ENCODE results near the gene FSIP2. TPM values are rescaled to one million over a fixed set of nuclear protein-coding genes. Genes with fewer than 3 reads are reported as not detected.
"Not testable (repeated sequence)": the region's sequence is repeated elsewhere in the genome, so short reads cannot be mapped to it uniquely, and the experiment has no call there.

FSIP2 gene
- total and polyA plus RNA-seq, 3 experiments from 2014 or later = not detected

GRCh38 chr2:185857691-185858090 lies 119.1 kb downstream of the FSIP2 start:
- Mint-ChIP-seq H3K27me3 (peaks cover 0 to 1% of the 10 kb centered on the region in 2 donors), H3K4me1 (no peaks in the 10 kb centered on the region), H3K36me3 (no peaks in the 10 kb centered on the region), H3K27ac (no peak overlapping the region), H3K9me3 (peaks cover 3 to 23% (median 20%) of the 10 kb centered on the region in 5 donors), H3K4me3 (no peak overlapping the region)
- DNase-seq = no peak
- Histone ChIP-seq H3K36me3 (ENCODE audit: insufficient read depth, low read length) (no peaks in the 10 kb centered on the region), H3K27me3 (ENCODE audit: insufficient read depth, low read length, poor library complexity, severe bottlenecking) (no peaks in the 10 kb centered on the region), H3K4me3 (ENCODE audit: low read length) (no peak overlapping the region), H3K4me1 (ENCODE audit: insufficient read depth, low read length) (no peaks in the 10 kb centered on the region), H3K9me3 (ENCODE audit: low read length) (no peaks in the 10 kb centered on the region), H3K27ac (ENCODE audit: low read depth, low read length) (no peak overlapping the region)
- POLR2A ChIA-PET = no interaction called here
- CTCF ChIA-PET = no interaction called here

- Mint-ChIP-seq H3K4me3 (no peak overlapping the region), H3K27me3 (peaks cover 0 to 1% of the 10 kb centered on the region in 2 donors), H3K27ac (no peak overlapping the region), H3K4me1 (no peaks in the 10 kb centered on the region), H3K9me3 (peaks cover 12 to 21% (median 20%) of the 10 kb centered on the region in 5 donors), H3K36me3 (no peaks in the 10 kb centered on the region)
- ChIA-PET CTCF (no interaction called here), POLR2A (no interaction called here)
- no peaks in the 10 kb centered on the region for H3K36me3 ChIP-seq (ENCODE audit: insufficient read depth, low read length)
- H3K9me3 ChIP-seq (ENCODE audit: low read length) = no peaks in the 10 kb centered on the region
- no peaks in the 10 kb centered on the region for H3K4me1 ChIP-seq (ENCODE audit: insufficient read depth, low read length)
- no peak overlapping the region for H3K4me3 ChIP-seq (ENCODE audit: low read length)
- H3K27me3 ChIP-seq (ENCODE audit: insufficient read depth, low read length, poor library complexity, severe bottlenecking) = no peaks in the 10 kb centered on the region
- DNase-seq = no peak
- no peak overlapping the region for H3K27ac ChIP-seq (ENCODE audit: low read depth, low read length)
Measured at GRCh38 chr2:185859506-185859905, 120.9 kb downstream of the FSIP2 start.

- Histone ChIP-seq H3K4me3 (ENCODE audit: low read length) (no peak overlapping the region), H3K4me1 (ENCODE audit: insufficient read depth, low read length) (no peaks in the 10 kb centered on the region), H3K27ac (ENCODE audit: low read depth, low read length) (no peak overlapping the region), H3K27me3 (ENCODE audit: insufficient read depth, low read length, poor library complexity, severe bottlenecking) (no peaks in the 10 kb centered on the region), H3K36me3 (ENCODE audit: insufficient read depth, low read length) (no peaks in the 10 kb centered on the region), H3K9me3 (ENCODE audit: low read length) (no peaks in the 10 kb centered on the region)
- Mint-ChIP-seq H3K27me3 (peaks cover 0 to 1% of the 10 kb centered on the region in 2 donors), H3K4me1 (no peaks in the 10 kb centered on the region), H3K9me3 (peaks cover 13 to 21% (median 15%) of the 10 kb centered on the region in 5 donors), H3K36me3 (no peaks in the 10 kb centered on the region), H3K4me3 (no peak overlapping the region), H3K27ac (no peak overlapping the region)
- CTCF ChIA-PET = no interaction called here
- no peak for DNase-seq
- POLR2A ChIA-PET = no interaction called here
Measured at GRCh38 chr2:185860321-185860720, 121.7 kb downstream of the FSIP2 start.

GRCh38 chr2:185862657-185863398 lies 124.2 kb downstream of the FSIP2 start:
- CTCF ChIA-PET = no interaction called here
- POLR2A ChIA-PET = no interaction called here
- H3K4me3 Mint-ChIP-seq = no peak overlapping the region

GRCh38 chr2:185864468-185865260 lies 126.1 kb downstream of the FSIP2 start:
- peak overlapping the region; percentile 27 for H3K27ac ChIP-seq (ENCODE audit: low read depth, low read length)
- H3K27ac Mint-ChIP-seq = peak overlapping the region in 1 of 8 donors; percentile 56
- H3K4me3 Mint-ChIP-seq; H3K4me3 ChIP-seq (ENCODE audit: low read length); CTCF ChIA-PET; POLR2A ChIA-PET; H3K36me3 ChIP-seq (ENCODE audit: insufficient read depth, low read length); H3K4me1 Mint-ChIP-seq; H3K4me1 ChIP-seq (ENCODE audit: insufficient read depth, low read length); H3K36me3 Mint-ChIP-seq; H3K9me3 ChIP-seq (ENCODE audit: low read length); H3K27me3 ChIP-seq (ENCODE audit: insufficient read depth, low read length, poor library complexity, severe bottlenecking); DNase-seq; H3K27me3 Mint-ChIP-seq: not testable (repeated sequence)
- peaks cover 8 to 17% (median 16%) of the 10 kb centered on the region in 5 donors for H3K9me3 Mint-ChIP-seq

More at GRCh38 chr2:185862657-185863398, 124.2 kb downstream of the FSIP2 start:
- Histone ChIP-seq H3K4me1 (ENCODE audit: insufficient read depth, low read length) (no peaks in the 10 kb centered on the region), H3K36me3 (ENCODE audit: insufficient read depth, low read length) (no peaks in the 10 kb centered on the region), H3K27ac (ENCODE audit: low read depth, low read length) (no peak overlapping the region), H3K27me3 (ENCODE audit: insufficient read depth, low read length, poor library complexity, severe bottlenecking) (no peaks in the 10 kb centered on the region), H3K9me3 (ENCODE audit: low read length) (no peaks in the 10 kb centered on the region), H3K4me3 (ENCODE audit: low read length) (no peak overlapping the region)
- peaks cover 12 to 18% (median 13%) of the 10 kb centered on the region in 5 donors for H3K9me3 Mint-ChIP-seq
- H3K36me3 Mint-ChIP-seq = no peaks in the 10 kb centered on the region
- no peak for DNase-seq
- peaks cover 0 to 1% of the 10 kb centered on the region in 2 donors for H3K27me3 Mint-ChIP-seq
- no peak overlapping the region for H3K27ac Mint-ChIP-seq
- H3K4me1 Mint-ChIP-seq = no peaks in the 10 kb centered on the region

- Histone ChIP-seq H3K4me3 (ENCODE audit: low read length) (no peak overlapping the region), H3K36me3 (ENCODE audit: insufficient read depth, low read length) (no peaks in the 10 kb centered on the region), H3K27ac (ENCODE audit: low read depth, low read length) (no peak overlapping the region), H3K4me1 (ENCODE audit: insufficient read depth, low read length) (no peaks in the 10 kb centered on the region), H3K9me3 (ENCODE audit: low read length) (no peaks in the 10 kb centered on the region), H3K27me3 (ENCODE audit: insufficient read depth, low read length, poor library complexity, severe bottlenecking) (no peaks in the 10 kb centered on the region)
- ChIA-PET POLR2A (no interaction called here), CTCF (no interaction called here)
- Mint-ChIP-seq H3K4me1 (no peaks in the 10 kb centered on the region), H3K27ac (no peak overlapping the region), H3K4me3 (no peak overlapping the region), H3K9me3 (peaks cover 0 to 4% (median 0%) of the 10 kb centered on the region in 5 donors), H3K27me3 (no peaks in the 10 kb centered on the region), H3K36me3 (no peaks in the 10 kb centered on the region)
- no peak for DNase-seq
Measured at GRCh38 chr2:185875136-185875931, 136.7 kb downstream of the FSIP2 start.

- H3K36me3 ChIP-seq (ENCODE audit: insufficient read depth, low read length) = no peaks in the 10 kb centered on the region
- H3K27ac ChIP-seq (ENCODE audit: low read depth, low read length) = no peak overlapping the region
- Mint-ChIP-seq H3K4me1 (no peaks in the 10 kb centered on the region), H3K9me3 (peaks cover 0 to 11% (median 2%) of the 10 kb centered on the region in 5 donors), H3K36me3 (peaks cover 0 to 6% (median 0%) of the 10 kb centered on the region in 3 donors), H3K27me3 (no peaks in the 10 kb centered on the region), H3K4me3 (no peak overlapping the region), H3K27ac (no peak overlapping the region)
- POLR2A ChIA-PET = no interaction called here
- H3K27me3 ChIP-seq (ENCODE audit: insufficient read depth, low read length, poor library complexity, severe bottlenecking) = no peaks in the 10 kb centered on the region
- no peak overlapping the region for H3K4me3 ChIP-seq (ENCODE audit: low read length)
- CTCF ChIA-PET = no interaction called here
- H3K4me1 ChIP-seq (ENCODE audit: insufficient read depth, low read length) = no peaks in the 10 kb centered on the region
- DNase-seq = no peak
- H3K9me3 ChIP-seq (ENCODE audit: low read length) = no peaks in the 10 kb centered on the region
Measured at GRCh38 chr2:185876234-185876633, 137.6 kb downstream of the FSIP2 start.

GRCh38 chr2:185880396-185880795 lies 141.8 kb downstream of the FSIP2 start:
- H3K4me3 Mint-ChIP-seq = no peak overlapping the region
- Histone ChIP-seq H3K27ac (ENCODE audit: low read depth, low read length) (no peak overlapping the region), H3K4me3 (ENCODE audit: low read length) (no peak overlapping the region), H3K36me3 (ENCODE audit: insufficient read depth, low read length) (no peaks in the 10 kb centered on the region), H3K27me3 (ENCODE audit: insufficient read depth, low read length, poor library complexity, severe bottlenecking) (no peaks in the 10 kb centered on the region), H3K4me1 (ENCODE audit: insufficient read depth, low read length) (no peaks in the 10 kb centered on the region), H3K9me3 (ENCODE audit: low read length) (no peaks in the 10 kb centered on the region)
- DNase-seq = no peak
- peaks cover 0 to 6% (median 1%) of the 10 kb centered on the region in 3 donors for H3K36me3 Mint-ChIP-seq
- peaks cover 3 to 22% (median 6%) of the 10 kb centered on the region in 5 donors for H3K9me3 Mint-ChIP-seq
- POLR2A ChIA-PET = no interaction called here
- no peaks in the 10 kb centered on the region for H3K4me1 Mint-ChIP-seq
- CTCF ChIA-PET = no interaction called here
- H3K27ac Mint-ChIP-seq = no peak overlapping the region
- H3K27me3 Mint-ChIP-seq = no peaks in the 10 kb centered on the region

All from CD8-positive, alpha-beta memory T cell (primary cell).